ENCODE results near the gene TGM6.

TGM6 gene

DNA sequence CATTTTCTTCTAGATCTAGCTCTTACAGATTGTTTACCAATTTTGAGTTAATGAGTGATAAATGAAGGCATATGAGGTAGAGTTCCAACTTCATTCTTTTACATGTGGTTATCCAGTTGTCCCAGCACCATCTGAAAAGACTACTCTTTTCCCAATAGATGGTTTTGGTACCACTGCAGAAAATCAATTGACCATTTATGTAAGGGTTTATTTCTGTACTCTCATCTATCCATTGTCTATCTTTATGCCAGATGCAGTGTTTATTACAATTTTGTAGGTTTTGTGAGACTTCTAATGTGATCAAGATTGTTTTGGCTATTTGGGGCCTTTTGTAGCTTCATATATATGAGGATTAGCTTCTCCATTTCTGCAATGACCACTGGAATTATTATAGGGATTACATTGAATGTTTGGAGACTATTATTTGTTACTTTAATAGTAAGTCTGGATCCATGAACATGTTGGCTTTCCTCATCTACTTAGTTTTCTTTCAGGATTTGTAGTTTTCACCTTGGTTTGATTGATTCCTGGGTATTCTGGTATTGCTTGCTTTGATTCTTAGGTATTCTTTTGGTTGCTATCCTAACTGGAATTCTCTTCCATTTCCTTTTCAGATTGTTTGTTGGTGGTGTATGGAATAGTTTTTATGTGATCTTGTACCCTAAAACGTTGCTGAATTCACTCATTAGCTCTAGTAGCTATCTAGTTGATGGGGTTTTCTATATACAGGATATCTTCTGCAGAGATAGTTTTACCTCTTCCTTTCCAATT, 79.5 kb downstream of the TGM6 start:
- TF ChIP-seq, protein P1, sequence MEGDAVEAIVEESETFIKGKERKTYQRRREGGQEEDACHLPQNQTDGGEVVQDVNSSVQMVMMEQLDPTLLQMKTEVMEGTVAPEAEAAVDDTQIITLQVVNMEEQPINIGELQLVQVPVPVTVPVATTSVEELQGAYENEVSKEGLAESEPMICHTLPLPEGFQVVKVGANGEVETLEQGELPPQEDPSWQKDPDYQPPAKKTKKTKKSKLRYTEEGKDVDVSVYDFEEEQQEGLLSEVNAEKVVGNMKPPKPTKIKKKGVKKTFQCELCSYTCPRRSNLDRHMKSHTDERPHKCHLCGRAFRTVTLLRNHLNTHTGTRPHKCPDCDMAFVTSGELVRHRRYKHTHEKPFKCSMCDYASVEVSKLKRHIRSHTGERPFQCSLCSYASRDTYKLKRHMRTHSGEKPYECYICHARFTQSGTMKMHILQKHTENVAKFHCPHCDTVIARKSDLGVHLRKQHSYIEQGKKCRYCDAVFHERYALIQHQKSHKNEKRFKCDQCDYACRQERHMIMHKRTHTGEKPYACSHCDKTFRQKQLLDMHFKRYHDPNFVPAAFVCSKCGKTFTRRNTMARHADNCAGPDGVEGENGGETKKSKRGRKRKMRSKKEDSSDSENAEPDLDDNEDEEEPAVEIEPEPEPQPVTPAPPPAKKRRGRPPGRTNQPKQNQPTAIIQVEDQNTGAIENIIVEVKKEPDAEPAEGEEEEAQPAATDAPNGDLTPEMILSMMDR (IDR thresholded peaks at IDR 0.05; ENCODE audit: low read depth, low read length) = no peak
- H3K4me3 ChIP-seq (ENCODE audit: low read depth, low read length) = no peak overlapping the region

DNA sequence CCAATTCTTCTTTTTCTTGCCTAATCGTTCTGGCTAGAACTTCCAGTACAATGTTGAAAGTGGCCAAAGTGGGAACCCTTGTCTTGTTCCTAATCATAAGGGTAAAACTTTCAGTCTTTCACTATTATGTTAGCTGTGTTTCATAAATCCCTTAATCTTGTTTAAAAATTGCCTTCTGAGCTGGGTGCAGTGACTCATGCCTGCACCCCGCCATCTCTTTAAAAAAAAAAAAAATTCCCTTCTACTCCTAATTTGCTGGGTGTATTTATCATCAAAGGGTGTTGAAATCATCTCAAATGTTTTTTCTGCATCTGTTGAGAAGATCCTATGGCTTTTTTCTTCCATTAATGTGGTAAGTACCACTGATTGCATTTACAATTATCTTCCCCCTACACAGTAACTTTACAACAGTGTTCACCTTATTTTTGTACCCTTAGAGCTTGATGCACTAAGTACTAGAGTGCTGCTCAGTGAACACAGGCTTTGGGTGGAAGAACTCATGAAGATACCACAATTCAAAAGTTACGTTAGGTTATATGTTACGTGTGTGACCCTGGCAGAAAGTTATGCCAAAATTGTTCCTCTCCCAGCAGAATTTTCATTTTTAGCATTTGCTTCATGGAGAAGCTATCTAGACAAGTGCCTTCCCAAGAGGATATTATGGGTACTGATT, 80.2 kb downstream of the TGM6 start:
- TF ChIP-seq, protein P1 (IDR thresholded peaks at IDR 0.05; ENCODE audit: low read depth, low read length) = no peak

DNA sequence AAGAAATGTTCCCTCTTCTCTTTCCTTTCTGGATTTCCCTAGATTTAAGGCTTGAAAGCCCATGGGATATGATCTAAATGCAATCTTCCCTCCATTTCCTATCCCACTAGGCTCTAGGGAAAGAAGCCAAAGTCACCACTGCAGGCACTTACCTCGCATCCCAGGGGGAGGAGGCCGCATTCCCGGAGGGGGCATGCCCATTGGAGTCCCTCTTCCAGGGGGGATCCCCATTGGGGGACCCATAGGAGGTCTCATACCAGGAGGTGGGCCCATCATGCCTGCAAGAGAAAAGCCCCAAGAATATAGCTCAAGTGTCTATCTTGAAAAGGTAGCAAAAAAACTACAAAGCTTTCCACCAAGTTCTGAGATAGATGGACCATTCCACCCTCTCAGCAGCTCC, 81.8 kb downstream of the TGM6 start:
- TF ChIP-seq, protein P1 (IDR thresholded peaks at IDR 0.05; ENCODE audit: low read depth, low read length) = no peak
- no peak overlapping the region for H3K4me3 ChIP-seq (ENCODE audit: low read depth, low read length)

More for the DNA sequence above, 80.2 kb downstream of the TGM6 start:
- H3K4me3 ChIP-seq (ENCODE audit: low read depth, low read length) = no peak overlapping the region

DNA sequence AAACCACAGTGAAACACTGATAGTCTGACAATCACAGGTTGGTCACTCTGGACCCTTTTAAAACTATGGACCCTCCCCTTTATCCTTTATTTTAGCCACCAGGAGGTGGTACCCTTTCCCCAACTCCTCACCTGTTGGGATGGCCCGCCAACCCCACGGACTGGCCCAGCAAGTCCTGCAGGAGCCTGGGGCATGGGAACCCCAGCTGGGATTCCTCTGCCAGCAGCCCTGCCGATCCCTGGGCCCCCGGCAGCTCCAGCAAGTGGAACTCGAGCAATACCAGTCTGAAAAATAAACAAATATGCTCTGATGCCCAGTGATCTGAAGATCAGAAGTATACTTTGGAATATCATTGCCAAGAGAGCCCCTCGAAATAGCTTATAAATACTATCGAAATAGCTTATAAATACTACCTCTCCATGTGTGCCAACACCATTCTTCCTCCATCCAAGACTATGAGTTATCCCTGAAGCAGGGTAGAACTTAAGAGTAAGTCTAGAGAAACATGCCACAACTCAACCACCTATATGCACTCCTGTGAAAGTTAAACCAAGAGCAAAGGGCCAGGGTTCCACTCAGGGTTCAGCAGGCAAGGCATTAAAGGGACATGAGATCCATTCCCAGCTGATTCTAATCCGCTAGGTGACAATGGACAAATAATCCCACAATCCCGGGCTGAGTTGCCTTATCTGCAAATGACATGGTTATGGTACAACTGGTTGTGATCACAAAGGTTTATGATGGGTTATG, 83.1 kb downstream of the TGM6 start:
- no peak overlapping the region for H3K4me3 ChIP-seq (ENCODE audit: low read depth, low read length)
- TF ChIP-seq, protein P1 (IDR thresholded peaks at IDR 0.05; ENCODE audit: low read depth, low read length) = no peak

DNA sequence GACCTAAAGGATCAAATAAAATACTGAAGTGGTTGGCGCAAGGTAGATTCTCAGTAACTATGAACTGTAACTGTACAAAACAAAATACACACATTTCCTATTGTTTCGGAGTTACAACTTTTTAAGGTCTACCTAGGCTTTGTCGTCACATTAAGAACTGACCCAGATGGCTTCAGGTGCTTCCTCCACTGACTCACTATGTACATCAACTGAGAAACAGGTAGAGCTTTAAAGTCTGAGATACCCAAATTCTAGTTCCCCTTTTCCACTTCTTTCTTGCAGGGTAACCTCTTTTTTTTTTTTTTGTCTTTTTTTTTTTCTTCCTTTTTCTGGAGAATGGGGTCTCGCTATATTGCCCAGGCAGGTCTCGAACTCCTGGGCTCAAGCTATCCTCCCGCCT, 84.4 kb downstream of the TGM6 start:
- TF ChIP-seq, protein P1 (IDR thresholded peaks at IDR 0.05; ENCODE audit: low read depth, low read length) = no peak
- H3K4me3 ChIP-seq (ENCODE audit: low read depth, low read length) = no peak overlapping the region

DNA sequence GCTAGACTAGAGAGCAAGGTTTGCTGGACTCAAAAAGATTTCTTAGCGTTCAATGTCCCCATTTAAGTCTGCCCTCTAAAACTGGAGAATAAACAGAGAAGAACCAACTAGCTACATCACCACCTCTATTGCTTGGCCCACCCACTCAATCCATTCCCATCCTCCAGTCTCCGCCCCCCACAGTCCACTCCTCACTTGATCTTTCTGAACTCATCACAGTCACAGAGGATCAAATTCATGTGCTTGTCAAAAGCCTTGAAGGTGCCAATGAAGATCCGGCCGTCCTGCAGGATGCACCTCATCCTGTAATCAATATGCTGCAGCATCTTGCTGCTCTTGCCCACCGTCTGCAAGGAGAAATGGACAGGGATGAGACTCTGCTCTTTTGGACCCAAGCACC, 86.7 kb downstream of the TGM6 start:
- TF ChIP-seq, protein P1 (IDR thresholded peaks at IDR 0.05; ENCODE audit: low read depth, low read length) = no peak
- no peak overlapping the region for H3K4me3 ChIP-seq (ENCODE audit: low read depth, low read length)

All from WI38 (cell line).